GM23338 (cell line): ENCODE measurements around the gene PLEKHS1. TPM values are rescaled to one million over a fixed set of nuclear protein-coding genes. Genes with fewer than 3 reads are reported as not detected.
"Not testable (repeated sequence)": the region's sequence is repeated elsewhere in the genome, so short reads cannot be mapped to it uniquely, and the experiment has no call there.

Experiments
- ATAC-seq: fragments of 200-7000 bp; cut with Tn5 transposase; 3 replicates; pipeline ENCODE4 v1.9.1; 2020
- DNase-seq: peaks from one replicate; pipeline ENCODE4 v3.0.0-alpha.2; 2015; ENCODE audit warnings: low spot score
- H2AFZ ChIP-seq: fragments of 200-600 bp; sonication (generic); 2 replicates; pipeline ENCODE4 v1.8.0; 2016; ENCODE audit warnings: antibody characterized with exemption, mild to moderate bottlenecking, moderate library complexity
- H3F3A ChIP-seq: fragments of 200-600 bp; sonication (generic); replicated peaks from 2 replicates; pipeline ENCODE4 v1.8.0; 2017; ENCODE audit warnings: antibody characterized with exemption, mixed run types, low read depth
- H3K27ac ChIP-seq: fragments of 200-600 bp; sonication (generic); 2 replicates; pipeline ENCODE4 v1.6.1; 2016; ENCODE audit warnings: low read depth
- H3K27me3 ChIP-seq: fragments of 200-600 bp; sonication (generic); 2 replicates; pipeline ENCODE4 v1.8.0; 2016; ENCODE audit warnings: mild to moderate bottlenecking, mixed run types, moderate library complexity; ENCODE audit not compliant: insufficient read depth
- H3K36me3 ChIP-seq: fragments of 200-600 bp; sonication (generic); 2 replicates; pipeline ENCODE4 v1.8.0; 2016; ENCODE audit warnings: mild to moderate bottlenecking; ENCODE audit not compliant: insufficient read depth
- H3K4me1 ChIP-seq: fragments of 200-600 bp; sonication (generic); 2 replicates; pipeline ENCODE4 v1.8.0; 2016; ENCODE audit warnings: mild to moderate bottlenecking, moderate library complexity; ENCODE audit not compliant: insufficient read depth
- H3K4me2 ChIP-seq: fragments of 200-600 bp; sonication (generic); 2 replicates; pipeline ENCODE4 v1.7.1; 2017; ENCODE audit warnings: mixed run types
- H3K4me3 ChIP-seq: fragments of 200-600 bp; sonication (generic); 2 replicates; pipeline ENCODE4 v1.6.1; 2016; ENCODE audit warnings: mixed run types
- H3K79me2 ChIP-seq: fragments of 200-600 bp; sonication (generic); replicated peaks from 2 replicates; pipeline ENCODE4 v1.8.0; 2017; ENCODE audit warnings: mild to moderate bottlenecking; ENCODE audit not compliant: insufficient read depth
- H3K9me2 ChIP-seq: fragments of 200-600 bp; sonication (generic); 2 replicates; pipeline ENCODE4 v1.8.0; 2017; ENCODE audit not compliant: insufficient read depth
- H4K20me1 ChIP-seq: fragments of 200-600 bp; sonication (generic); replicated peaks from 2 replicates; pipeline ENCODE4 v1.8.0; 2017; ENCODE audit warnings: mild to moderate bottlenecking; ENCODE audit not compliant: insufficient read depth
- H3K27ac Mint-ChIP-seq: 2 replicates; pipeline ENCODE4 v1.8.0; 2020; ENCODE audit warnings: inconsistent platforms, mild to moderate bottlenecking, moderate library complexity, mixed read lengths
- H3K27me3 Mint-ChIP-seq: 3 replicates; pipeline ENCODE4 v1.8.0; 2022; ENCODE audit warnings: low read depth, mild to moderate bottlenecking, moderate library complexity, mixed read lengths, inconsistent platforms; ENCODE audit not compliant: insufficient read depth, poor library complexity
- H3K36me3 Mint-ChIP-seq: 3 replicates; pipeline ENCODE4 v1.8.0; 2021; ENCODE audit warnings: low read depth, mild to moderate bottlenecking, inconsistent platforms, moderate library complexity, mixed read lengths
- H3K4me1 Mint-ChIP-seq: 3 replicates; pipeline ENCODE4 v1.8.0; 2020; ENCODE audit warnings: mild to moderate bottlenecking, inconsistent platforms, mixed read lengths
- H3K4me3 Mint-ChIP-seq: 3 replicates; pipeline ENCODE4 v1.8.0; 2021; ENCODE audit warnings: moderate library complexity, mild to moderate bottlenecking, inconsistent platforms, mixed read lengths
- H3K9me3 Mint-ChIP-seq: 3 replicates; pipeline ENCODE4 v1.8.0; 2020; ENCODE audit warnings: moderate library complexity, mild to moderate bottlenecking, inconsistent platforms, mixed read lengths
- ETS1 ChIP-seq: IDR thresholded peaks from 2 replicates; pipeline ENCODE4 v1.6.1; 2016; ENCODE audit warnings: antibody characterized with exemption
- JUNB ChIP-seq: IDR thresholded peaks from one replicate; pipeline ENCODE4 v1.6.1; 2016; ENCODE audit warnings: antibody characterized with exemption; ENCODE audit not compliant: unreplicated experiment
- NANOG ChIP-seq: IDR thresholded peaks from 2 replicates; pipeline ENCODE4 v1.6.1; 2016; ENCODE audit warnings: antibody characterized with exemption, borderline replicate concordance
- POLR2AphosphoS5 ChIP-seq: IDR thresholded peaks from 2 replicates; pipeline ENCODE4 v1.6.1; 2016; ENCODE audit warnings: antibody characterized with exemption, low read depth
- ZNF331 ChIP-seq: fragments of 250-450 bp; sonication (Bioruptor Pico); IDR thresholded peaks from 2 replicates; pipeline ENCODE4 v1.5.0; 2020; ENCODE audit warnings: low read depth, mild to moderate bottlenecking, moderate library complexity
- polyA plus RNA-seq: library from polyadenylated mRNA; unstranded; fragments of >200 nt; fragmentation: Nextera tagmentation; extraction: Ambion mirVana; gene quantifications from 2 replicates; pipeline ENCODE4 v1.2.1, GENCODE V29; 2016
- total RNA-seq: library from RNA; depleted of rRNA; stranded (reverse); fragments of >200 nt; shearing (Covaris generic); gene quantifications from 2 replicates; pipeline ENCODE4 v1.2.3, GENCODE V29; 2014
- TF ChIP-seq, protein P1 (sequence below), 2 experiments: fragments of 200-600 bp in 1 of 2; sonication (generic) in 1 of 2; conservative IDR thresholded peaks; 2 replicates each; pipeline versions ENCODE4 v1.5.1 to v1.6.1; 2016 to 2017; ENCODE audit warnings: antibody characterized with exemption in 2 of 2, low read depth in 2 of 2, mild to moderate bottlenecking in 2 of 2, moderate library complexity in 1 of 2
- TF ChIP-seq, protein P2 (sequence below): IDR thresholded peaks from one replicate; pipeline ENCODE4 v1.6.1; 2018; ENCODE audit warnings: antibody characterized with exemption; ENCODE audit not compliant: unreplicated experiment

Gene PLEKHS1
- total and polyA plus RNA-seq, 2 experiments from 2014 or later = not detected

- ATAC-seq (peak; percentile 94), DNase-seq (peak; percentile 51)
- peak overlapping the region; percentile 81 for H2AFZ ChIP-seq
- peaks cover 24% of the 10 kb centered on the region for H3K4me1 ChIP-seq
- H3K9me2 ChIP-seq = no peaks in the 10 kb centered on the region
- no peaks in the 10 kb centered on the region for H3K27me3 ChIP-seq
- Mint-ChIP-seq H3K27ac (peak overlapping the region; percentile 8), H3K36me3 (no peaks in the 10 kb centered on the region), H3K4me1 (peaks cover 25% of the 10 kb centered on the region), H3K27me3 (no peaks in the 10 kb centered on the region), H3K9me3 (no peaks in the 10 kb centered on the region), H3K4me3 (no peak overlapping the region)
- H3K4me3 ChIP-seq = no peak overlapping the region
- no peaks in the 10 kb centered on the region for H3K36me3 ChIP-seq
- no peaks in the 10 kb centered on the region for H4K20me1 ChIP-seq
- no peak overlapping the region for H3K27ac ChIP-seq
- no peaks in the 10 kb centered on the region for H3F3A ChIP-seq
- TF ChIP-seq ZNF331 (CRISPR knock-in tag) = no peak
- no peak for TF ChIP-seq JUNB
- TF ChIP-seq, protein P1, sequence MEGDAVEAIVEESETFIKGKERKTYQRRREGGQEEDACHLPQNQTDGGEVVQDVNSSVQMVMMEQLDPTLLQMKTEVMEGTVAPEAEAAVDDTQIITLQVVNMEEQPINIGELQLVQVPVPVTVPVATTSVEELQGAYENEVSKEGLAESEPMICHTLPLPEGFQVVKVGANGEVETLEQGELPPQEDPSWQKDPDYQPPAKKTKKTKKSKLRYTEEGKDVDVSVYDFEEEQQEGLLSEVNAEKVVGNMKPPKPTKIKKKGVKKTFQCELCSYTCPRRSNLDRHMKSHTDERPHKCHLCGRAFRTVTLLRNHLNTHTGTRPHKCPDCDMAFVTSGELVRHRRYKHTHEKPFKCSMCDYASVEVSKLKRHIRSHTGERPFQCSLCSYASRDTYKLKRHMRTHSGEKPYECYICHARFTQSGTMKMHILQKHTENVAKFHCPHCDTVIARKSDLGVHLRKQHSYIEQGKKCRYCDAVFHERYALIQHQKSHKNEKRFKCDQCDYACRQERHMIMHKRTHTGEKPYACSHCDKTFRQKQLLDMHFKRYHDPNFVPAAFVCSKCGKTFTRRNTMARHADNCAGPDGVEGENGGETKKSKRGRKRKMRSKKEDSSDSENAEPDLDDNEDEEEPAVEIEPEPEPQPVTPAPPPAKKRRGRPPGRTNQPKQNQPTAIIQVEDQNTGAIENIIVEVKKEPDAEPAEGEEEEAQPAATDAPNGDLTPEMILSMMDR (conservative IDR thresholded peaks at IDR 0.05; ENCODE audit: low read depth in 2 of 2) = peak; percentile 61 to 65
- peak overlapping the region; percentile 53; the same call in 1 of the 2 replicates for H3K4me2 ChIP-seq
- no peaks in the 10 kb centered on the region for H3K79me2 ChIP-seq
These were observed 69.0 kb downstream of the PLEKHS1 start for GRCh38 chr10:113820507-113820906.

GRCh38 chr10:113821306-113821705, 69.8 kb downstream of the PLEKHS1 start:
- Histone ChIP-seq H3K4me3 (peak overlapping the region; percentile 13; the same call in 1 of the 2 replicates), H2AFZ (0 out of 2 replicates have a peak overlapping the region, but pooled peaks have one; percentile 4), H3K4me1 (peaks cover 24% of the 10 kb centered on the region), H3K4me2 (peak overlapping the region; percentile 55)
- peak overlapping the region; percentile 82 for H3K27ac Mint-ChIP-seq
- H3K36me3 Mint-ChIP-seq, H3K36me3 ChIP-seq, H4K20me1 ChIP-seq, H3K27me3 Mint-ChIP-seq, H3K27ac ChIP-seq, H3K9me3 Mint-ChIP-seq, H3K27me3 ChIP-seq, H3K79me2 ChIP-seq, H3F3A ChIP-seq, H3K9me2 ChIP-seq: not testable (repeated sequence)
- peaks cover 25% of the 10 kb centered on the region for H3K4me1 Mint-ChIP-seq
- peak; percentile 74 for ATAC-seq
- peak overlapping the region; percentile 43; the same call in 2 of the 3 replicates for H3K4me3 Mint-ChIP-seq
- TF ChIP-seq NANOG = peak; percentile 62
- DNase-seq = peak; percentile 25

DNA sequence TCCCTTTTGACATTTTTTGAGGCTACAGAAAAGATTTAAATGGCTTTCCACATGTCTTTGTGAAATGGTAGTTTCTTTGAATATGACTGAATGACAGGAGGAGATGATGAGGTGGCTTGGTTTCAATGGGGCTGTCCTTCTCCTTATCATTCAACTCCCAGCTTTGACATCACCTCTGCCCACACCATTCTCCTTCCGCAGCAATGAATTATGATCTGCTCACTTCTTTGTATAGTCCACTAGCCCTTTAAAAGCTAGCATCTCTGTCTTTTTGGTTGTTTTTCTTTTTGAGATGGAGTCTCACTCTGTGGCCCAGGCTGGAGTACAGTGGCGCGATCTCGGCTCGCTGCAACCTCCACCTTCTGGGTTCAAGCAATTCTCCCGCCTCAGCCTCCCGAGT, 70.7 kb downstream of the PLEKHS1 start:
- Mint-ChIP-seq H3K27me3 (no peaks in the 10 kb centered on the region), H3K27ac (no peak overlapping the region)

More for the DNA sequence above, 70.7 kb downstream of the PLEKHS1 start:
- DNase-seq (no peak), ATAC-seq (no peak)
- Histone ChIP-seq H3K4me2 (peak overlapping the region; percentile 55), H3K4me3 (no peak overlapping the region), H3F3A (no peaks in the 10 kb centered on the region), H3K27ac (no peak overlapping the region), H2AFZ (no peak overlapping the region), H3K4me1 (peaks cover 24% of the 10 kb centered on the region), H3K9me2 (no peaks in the 10 kb centered on the region), H3K36me3 (no peaks in the 10 kb centered on the region), H4K20me1 (no peaks in the 10 kb centered on the region), H3K27me3 (no peaks in the 10 kb centered on the region), H3K79me2 (no peaks in the 10 kb centered on the region)
- TF ChIP-seq, protein P2, sequence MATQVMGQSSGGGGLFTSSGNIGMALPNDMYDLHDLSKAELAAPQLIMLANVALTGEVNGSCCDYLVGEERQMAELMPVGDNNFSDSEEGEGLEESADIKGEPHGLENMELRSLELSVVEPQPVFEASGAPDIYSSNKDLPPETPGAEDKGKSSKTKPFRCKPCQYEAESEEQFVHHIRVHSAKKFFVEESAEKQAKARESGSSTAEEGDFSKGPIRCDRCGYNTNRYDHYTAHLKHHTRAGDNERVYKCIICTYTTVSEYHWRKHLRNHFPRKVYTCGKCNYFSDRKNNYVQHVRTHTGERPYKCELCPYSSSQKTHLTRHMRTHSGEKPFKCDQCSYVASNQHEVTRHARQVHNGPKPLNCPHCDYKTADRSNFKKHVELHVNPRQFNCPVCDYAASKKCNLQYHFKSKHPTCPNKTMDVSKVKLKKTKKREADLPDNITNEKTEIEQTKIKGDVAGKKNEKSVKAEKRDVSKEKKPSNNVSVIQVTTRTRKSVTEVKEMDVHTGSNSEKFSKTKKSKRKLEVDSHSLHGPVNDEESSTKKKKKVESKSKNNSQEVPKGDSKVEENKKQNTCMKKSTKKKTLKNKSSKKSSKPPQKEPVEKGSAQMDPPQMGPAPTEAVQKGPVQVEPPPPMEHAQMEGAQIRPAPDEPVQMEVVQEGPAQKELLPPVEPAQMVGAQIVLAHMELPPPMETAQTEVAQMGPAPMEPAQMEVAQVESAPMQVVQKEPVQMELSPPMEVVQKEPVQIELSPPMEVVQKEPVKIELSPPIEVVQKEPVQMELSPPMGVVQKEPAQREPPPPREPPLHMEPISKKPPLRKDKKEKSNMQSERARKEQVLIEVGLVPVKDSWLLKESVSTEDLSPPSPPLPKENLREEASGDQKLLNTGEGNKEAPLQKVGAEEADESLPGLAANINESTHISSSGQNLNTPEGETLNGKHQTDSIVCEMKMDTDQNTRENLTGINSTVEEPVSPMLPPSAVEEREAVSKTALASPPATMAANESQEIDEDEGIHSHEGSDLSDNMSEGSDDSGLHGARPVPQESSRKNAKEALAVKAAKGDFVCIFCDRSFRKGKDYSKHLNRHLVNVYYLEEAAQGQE = no peak
- TF ChIP-seq ETS1 = no peak
- no peak for TF ChIP-seq POLR2AphosphoS5
- Mint-ChIP-seq H3K4me3 (no peak overlapping the region), H3K4me1 (peaks cover 25% of the 10 kb centered on the region), H3K9me3 (no peaks in the 10 kb centered on the region), H3K36me3 (no peaks in the 10 kb centered on the region)
